Right renal pelvis (tissue), 4 donors: ENCODE measurements around the gene UGCG. TPM values are rescaled to one million over a fixed set of nuclear protein-coding genes. Genes with fewer than 3 reads are reported as not detected.

Source experiments
- DNase-seq, 4 donors: peaks; one replicate each; pipeline ENCODE4 v3.0.0-alpha.2; 2013; ENCODE audit warnings: low read depth in 4 of 4, low spot score in 3 of 4, missing footprints in 1 of 4
- polyA plus RNA-seq, 4 donors: library from polyadenylated mRNA; unstranded; fragments of 120-200 nt; gene quantifications; one replicate each; pipeline ENCODE4 v1.2.1, GENCODE V29; 2013; ENCODE audit not compliant: insufficient read length in 4 of 4

UGCG gene
- polyA plus RNA-seq, 4 donors = 61.6 to 101 (median 79.4) TPM

DNA sequence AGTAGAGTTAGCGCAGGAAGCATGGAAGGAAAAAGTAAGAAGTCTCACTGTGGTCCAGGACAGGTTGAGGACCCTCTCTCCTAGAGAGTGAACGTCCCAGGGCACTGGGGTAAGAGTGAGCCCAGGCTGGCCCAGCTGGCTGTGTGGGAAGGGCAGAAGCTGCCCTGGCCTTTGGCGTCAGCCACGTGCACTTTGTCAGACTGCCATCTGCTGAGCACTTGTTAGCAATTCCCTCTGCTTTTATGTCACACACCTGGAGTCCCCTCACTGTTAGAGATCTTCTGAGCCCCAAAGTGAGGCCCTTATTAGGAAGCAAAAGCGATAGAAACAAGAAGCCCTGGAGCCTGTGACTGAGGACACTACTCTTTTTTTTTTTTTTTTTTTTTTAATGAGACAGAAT lies 79.1 kb downstream of the UGCG start:
- no peak for DNase-seq

DNA sequence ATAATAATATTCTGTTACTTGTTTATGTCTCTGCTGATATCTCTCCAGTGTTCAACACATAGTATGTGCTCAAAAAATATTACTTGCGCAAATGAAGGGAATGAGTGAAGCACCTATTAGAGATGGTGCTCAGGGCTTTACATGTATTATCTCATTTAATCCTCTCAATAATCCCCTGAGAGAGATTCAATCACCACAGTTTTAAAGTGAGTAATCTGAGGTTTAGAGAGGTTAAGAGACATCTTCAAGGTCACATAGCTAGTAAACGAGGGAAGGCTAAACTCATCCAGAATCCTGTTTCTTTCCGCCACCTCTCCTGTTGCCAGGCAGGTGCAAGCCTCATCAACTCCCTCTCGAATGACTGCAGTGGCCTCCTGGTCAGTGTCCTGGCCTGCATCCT lies 82.0 kb downstream of the UGCG start:
- DNase-seq = no peak

DNA sequence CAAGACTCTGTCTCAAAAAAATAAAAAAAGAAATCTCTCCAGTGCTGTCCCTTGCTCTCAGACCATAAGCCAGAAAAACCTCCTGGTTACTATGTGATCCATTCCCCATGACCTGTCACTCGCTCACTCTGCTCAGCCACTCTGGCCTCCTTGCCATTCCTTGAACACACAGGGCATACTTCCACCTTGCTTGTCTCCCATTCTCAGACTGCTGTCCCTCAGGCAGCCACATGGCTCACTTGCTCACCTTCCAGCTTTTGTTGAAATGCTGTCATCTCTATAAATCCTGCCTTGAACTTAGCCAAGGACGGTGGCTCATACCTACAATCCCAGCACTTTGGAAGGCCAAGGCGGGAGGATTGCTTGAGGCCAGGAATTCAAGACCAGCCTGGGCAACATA lies 82.9 kb downstream of the UGCG start:
- no peak for DNase-seq

DNA sequence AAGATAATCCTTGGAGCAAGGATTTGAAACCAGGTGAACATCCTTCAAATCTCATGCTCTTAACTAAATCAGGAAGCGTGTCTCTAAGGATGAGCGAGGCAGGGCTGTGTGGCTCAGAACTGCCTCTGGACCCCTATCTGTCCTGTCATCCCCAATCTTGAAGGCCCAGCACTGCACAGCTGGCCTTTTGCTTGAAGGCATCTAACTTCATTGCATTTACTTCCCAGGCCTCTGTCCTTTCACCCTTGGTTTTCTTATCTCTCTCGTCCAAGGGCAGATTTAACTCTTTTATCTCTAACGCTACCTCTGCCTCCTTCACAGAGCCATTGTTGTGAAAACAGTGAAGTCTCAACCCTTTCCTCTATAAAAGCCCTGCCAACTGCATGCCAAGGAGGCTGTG lies 83.8 kb downstream of the UGCG start:
- DNase-seq = no peak

DNA sequence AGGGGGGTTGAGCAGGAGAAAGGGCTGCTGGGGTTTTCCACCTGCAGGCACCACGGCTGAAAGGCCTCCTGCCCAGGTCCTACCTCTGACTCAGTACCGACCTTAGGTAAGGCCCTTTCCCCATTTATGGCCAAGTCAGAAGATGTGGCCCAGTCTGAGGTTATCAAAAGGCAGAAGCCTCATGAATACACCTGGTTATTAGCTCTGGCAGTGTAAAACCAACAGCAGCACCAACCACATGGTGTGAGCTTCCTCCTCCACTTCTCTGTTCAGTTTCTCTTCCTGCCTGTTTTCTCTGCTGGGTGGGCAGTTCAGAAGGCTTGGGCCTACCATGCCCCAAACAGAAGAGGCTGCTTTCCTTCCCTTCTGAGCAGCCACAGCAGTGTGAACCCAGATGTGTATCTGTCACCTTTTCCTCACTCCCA lies 86.9 kb downstream of the UGCG start:
- no peak for DNase-seq

DNA sequence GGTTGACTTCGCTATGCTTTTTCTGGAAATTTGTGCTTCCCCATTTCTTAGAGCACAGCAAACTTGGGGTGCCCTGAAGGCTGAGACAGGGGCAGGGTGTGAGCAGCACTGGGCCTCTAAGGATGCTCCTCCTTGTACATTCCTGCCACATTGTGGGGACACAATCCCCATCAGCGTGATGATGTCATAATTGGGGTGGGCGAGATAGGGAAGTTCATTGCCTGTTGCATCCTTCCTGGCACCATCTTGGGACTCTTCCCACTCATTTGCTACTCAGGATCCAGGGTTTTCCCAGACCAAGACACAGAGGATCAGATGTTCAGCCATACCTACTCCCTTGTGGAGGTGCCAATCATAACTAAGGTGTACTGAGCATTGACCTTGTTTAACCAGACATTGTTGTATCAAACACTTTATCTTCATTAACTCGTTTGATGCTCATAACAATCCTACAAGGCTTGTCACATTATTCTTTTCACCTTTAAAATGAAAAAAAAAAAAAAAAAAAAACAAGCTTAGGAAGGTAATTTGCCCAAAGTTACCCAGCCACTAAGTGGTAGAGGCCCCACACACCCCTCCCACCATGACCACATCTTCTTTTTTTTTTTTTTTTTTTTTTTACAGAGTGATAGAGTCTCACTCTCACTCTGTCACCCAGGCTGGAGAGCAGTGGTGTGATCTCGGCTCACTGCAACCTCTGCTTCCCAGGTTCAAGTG lies 87.6 kb downstream of the UGCG start:
- no peak for DNase-seq

Other genes with a start within 250 kb of the UGCG start
- gene GNG10, start 235.2 kb upstream of the UGCG start, polyA plus RNA-seq = 10 to 100 TPM; 56.9 to 72.4 (median 70.1) TPM
- 1 to 10 TPM in 1 of 4 donors, under 1 TPM in 3; 0.65 to 1.5 (median 0.73) TPM for gene SHOC1, start 101.9 kb upstream of the UGCG start, polyA plus RNA-seq